NOMO-1 treated with dmso at 0.1 percent for 144 hours (cell line): ENCODE data around the gene C22orf23.
"Not testable (repeated sequence)": the region's sequence is repeated elsewhere in the genome, so short reads cannot be mapped to it uniquely, and the experiment has no call there.

Experiments used
- DNase-seq: peaks from one replicate; lab custom pipeline; 2025; ENCODE audit not compliant: unreplicated experiment; lab: John Stamatoyannopoulos, UW

Gene C22orf23

GRCh38 chr22:37957232-37957631, 3.8 kb upstream of the C22orf23 start:
- no peak for DNase-seq

GRCh38 chr22:37955825-37956397, 2.5 kb upstream of the C22orf23 start:
- DNase-seq: not testable (repeated sequence)

- no peak for DNase-seq
Measured at GRCh38 chr22:37954686-37955085, 1.3 kb upstream of the C22orf23 start.

GRCh38 chr22:37953062-37953436, 352 bp downstream of the C22orf23 start:
- no peak for DNase-seq

- not testable (repeated sequence) for DNase-seq
Measured at GRCh38 chr22:37952629-37953028, 772 bp downstream of the C22orf23 start.

- DNase-seq: no peak
Measured at GRCh38 chr22:37951305-37951704, 2.1 kb downstream of the C22orf23 start.

- DNase-seq: not testable (repeated sequence)
Measured at GRCh38 chr22:37947142-37947795, 6.1 kb downstream of the C22orf23 start.

GRCh38 chr22:37944423-37944822, 9.0 kb downstream of the C22orf23 start:
- not testable (repeated sequence) for DNase-seq

- no peak for DNase-seq
Measured at GRCh38 chr22:37943825-37944198, 9.6 kb downstream of the C22orf23 start.

GRCh38 chr22:37943136-37943824, 10.1 kb downstream of the C22orf23 start:
- no peak for DNase-seq

GRCh38 chr22:37942133-37942532, 11.3 kb downstream of the C22orf23 start:
- no peak for DNase-seq

GRCh38 chr22:37940698-37941376, 12.6 kb downstream of the C22orf23 start:
- DNase-seq: peak; percentile 50

- DNase-seq: peak; percentile 40
Measured at GRCh38 chr22:37933711-37934376, 19.6 kb downstream of the C22orf23 start.

DNA sequence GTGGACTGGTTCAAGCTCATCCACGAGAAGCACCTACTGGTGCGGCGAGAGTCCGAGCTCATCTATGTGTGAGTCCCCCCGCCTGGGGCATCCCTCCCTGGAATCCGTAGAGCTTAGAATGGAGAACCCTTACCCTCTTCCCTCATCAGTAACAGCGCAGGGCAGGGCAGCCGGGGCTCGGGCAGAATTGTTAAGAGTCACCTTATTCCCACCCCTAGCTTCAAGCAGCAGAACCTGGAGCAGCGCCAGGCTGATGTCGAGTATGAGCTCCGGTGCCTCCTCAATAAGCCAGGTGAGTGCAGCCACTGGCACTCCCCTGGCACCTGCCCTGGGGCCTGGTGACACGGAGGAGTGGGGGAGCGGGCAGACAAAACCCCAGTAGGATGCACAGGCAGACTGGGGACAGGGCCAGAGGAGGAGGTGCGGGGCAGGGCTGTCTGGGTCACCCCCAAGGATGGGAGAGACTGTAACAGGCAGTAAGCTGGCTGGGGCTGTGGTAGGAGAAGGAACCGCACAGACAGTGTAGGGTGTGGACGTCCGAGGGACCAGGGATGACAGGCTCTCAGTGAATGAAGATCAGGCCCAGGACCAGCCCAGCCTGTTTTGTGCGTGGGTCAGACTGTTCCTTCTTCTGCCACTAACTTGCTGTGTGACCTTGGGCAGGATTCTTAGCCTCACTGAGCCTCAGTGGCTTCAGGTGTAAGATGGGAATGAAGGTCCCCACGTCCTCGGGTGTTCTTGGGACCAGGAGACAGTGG, 20.4 kb downstream of the C22orf23 start:
- no peak for DNase-seq

DNA sequence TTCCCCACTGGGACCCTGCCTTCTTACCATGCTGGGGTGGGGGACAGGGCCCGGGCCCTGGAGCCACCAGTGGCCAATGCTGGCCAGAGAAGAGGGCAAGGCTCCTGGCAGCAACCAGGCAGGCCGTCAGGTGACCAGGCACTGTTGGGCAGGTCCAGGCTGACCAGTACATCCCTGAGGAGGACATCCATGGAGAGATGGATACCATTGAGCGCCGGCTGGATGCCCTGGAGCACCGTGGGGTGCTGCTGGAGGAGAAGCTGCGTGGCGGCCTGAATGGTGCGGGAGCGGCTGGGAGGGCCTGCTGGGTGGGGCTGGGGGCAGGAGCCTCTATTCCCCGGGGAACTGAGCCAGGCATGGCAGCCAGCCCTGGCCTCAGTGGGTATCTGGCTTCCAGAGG, 21.0 kb downstream of the C22orf23 start:
- no peak for DNase-seq

GRCh38 chr22:37931893-37932389, 21.5 kb downstream of the C22orf23 start:
- DNase-seq: no peak

DNA sequence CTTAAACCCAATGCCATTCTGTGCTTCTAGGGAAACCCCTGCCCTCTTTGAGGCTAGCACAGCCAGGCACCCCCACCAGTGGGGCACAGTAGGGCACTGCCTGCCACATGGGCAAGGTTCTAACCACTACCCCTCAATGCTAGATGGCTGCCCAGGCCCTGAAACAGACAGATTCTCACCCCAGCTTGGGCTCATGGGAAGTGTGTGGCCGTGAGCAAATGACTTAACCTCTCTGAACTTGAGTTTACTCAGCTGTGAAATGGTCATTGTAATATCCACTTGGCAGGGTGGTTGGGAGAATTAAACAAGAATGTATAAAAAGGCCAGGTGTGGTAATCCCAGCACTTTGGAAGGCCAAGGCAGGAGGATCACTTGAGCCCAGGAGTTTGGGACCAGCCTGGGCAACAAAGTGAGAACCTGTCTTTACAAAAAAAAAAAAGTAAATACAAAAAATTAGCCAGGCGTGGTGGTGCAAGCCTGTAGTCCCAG, 22.4 kb downstream of the C22orf23 start:
- no peak for DNase-seq

GRCh38 chr22:37930270-37930951, 23.0 kb downstream of the C22orf23 start:
- DNase-seq: no peak

GRCh38 chr22:37929390-37929789, 24.0 kb downstream of the C22orf23 start:
- no peak for DNase-seq

DNA sequence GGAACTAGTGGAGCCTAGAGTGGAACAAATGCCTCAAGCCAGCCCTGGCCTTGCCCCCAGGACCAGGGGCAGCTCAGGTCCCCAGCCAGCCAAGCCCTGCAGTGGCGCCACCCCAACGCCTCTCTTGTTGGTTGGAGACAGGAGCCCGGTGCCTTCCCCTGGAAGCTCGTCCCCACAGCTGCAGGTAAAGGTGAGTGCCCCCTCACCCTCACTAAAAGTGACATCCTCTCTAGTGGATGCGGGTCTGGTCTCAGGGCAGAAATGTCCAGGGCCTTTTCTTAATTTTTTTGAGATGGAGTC, 25.8 kb downstream of the C22orf23 start:
- no peak for DNase-seq
